SK-N-SH (cell line): ENCODE results near the gene CDH4. TPM values are rescaled to one million over a fixed set of nuclear protein-coding genes. Genes with fewer than 3 reads are reported as not detected.
A peak's percentile ranks its signal among the peaks of the same experiment; 100 is the strongest.

Experiments used
- CTCF ChIA-PET: fragments of 300-600, 350-600 bp; formaldehyde crosslinking; extraction: SDS; loops from one replicate; lab custom pipeline; 2021; lab: Yijun Ruan, JAX
- POLR2A ChIA-PET: fragments of 350-600 bp; sonication (Branson Sonifier 250); formaldehyde crosslinking; extraction: SDS; loops from one replicate; lab custom pipeline; 2020; ENCODE audit warnings: antibody characterized with exemption, inconsistent platforms; lab: Yijun Ruan, JAX
- DNase-seq: peaks from one replicate; pipeline ENCODE4 v3.0.0; 2012
- H2AFZ ChIP-seq: fragments of 200-600 bp; sonication (generic); 2 replicates; pipeline ENCODE4 v1.8.1; 2016; ENCODE audit warnings: antibody characterized with exemption, mild to moderate bottlenecking, low read depth
- H3F3A ChIP-seq: fragments of 200-600 bp; sonication (generic); replicated peaks from 2 replicates; pipeline ENCODE3; 2016; ENCODE audit warnings: antibody characterized with exemption, mild to moderate bottlenecking; ENCODE audit not compliant: insufficient read depth
- H3K27ac ChIP-seq, 2 experiments: fragments of 200-500 bp in 1 of 2; fragments of 200-600 bp in 1 of 2; sonication (Bioruptor generic) in 1 of 2; sonication (generic), shearing (Covaris generic) in 1 of 2; 2 replicates each; pipeline versions ENCODE4 v1.5.1 to v1.6.1; 2014 to 2016; ENCODE audit warnings: low read depth in 2 of 2, inconsistent platforms in 1 of 2, low read length in 1 of 2, mild to moderate bottlenecking in 1 of 2, mixed read lengths in 1 of 2
- H3K27me3 ChIP-seq: fragments of 200-600 bp; sonication (generic), shearing (Covaris generic); 2 replicates; pipeline ENCODE4 v1.6.1; 2016; ENCODE audit warnings: mixed run types; ENCODE audit not compliant: insufficient read depth
- H3K36me3 ChIP-seq, 2 experiments: fragments of 200-500 bp in 1 of 2; fragments of 200-600 bp in 1 of 2; sonication (Bioruptor generic) in 1 of 2; sonication (generic) in 1 of 2; replicated peaks in 1 of 2; 2 replicates each; pipeline versions ENCODE3 to v1.5.1; 2014 to 2016; ENCODE audit warnings: low read length in 1 of 2, mild to moderate bottlenecking in 1 of 2; ENCODE audit not compliant: insufficient read depth in 2 of 2, control insufficient read depth in 1 of 2
- H3K4me1 ChIP-seq, 2 experiments: fragments of 200-500 bp in 1 of 2; fragments of 200-600 bp in 1 of 2; sonication (Bioruptor generic) in 1 of 2; sonication (generic), shearing (Covaris generic) in 1 of 2; 2 replicates each; pipeline versions ENCODE4 v1.5.1 to v1.6.1; 2014 to 2016; ENCODE audit warnings: low read depth in 1 of 2, low read length in 1 of 2, mixed run types in 1 of 2; ENCODE audit not compliant: insufficient read depth in 2 of 2, control insufficient read depth in 1 of 2
- H3K4me2 ChIP-seq: fragments of 200-600 bp; sonication (generic), shearing (Covaris generic); 2 replicates; pipeline ENCODE4 v1.6.1; 2017; ENCODE audit warnings: mixed run types
- H3K4me3 ChIP-seq, 2 experiments: fragments of 200-500 bp in 1 of 2; fragments of 200-600 bp in 1 of 2; sonication (Bioruptor generic) in 1 of 2; sonication (generic), shearing (Covaris generic) in 1 of 2; 2 replicates each; pipeline versions ENCODE4 v1.5.1 to v1.8.1; 2014 to 2016; ENCODE audit warnings: low read depth in 2 of 2, inconsistent platforms in 1 of 2, low read length in 1 of 2, mild to moderate bottlenecking in 1 of 2, mixed read lengths in 1 of 2, moderate library complexity in 1 of 2
- H3K79me2 ChIP-seq: fragments of 200-600 bp; sonication (generic); 2 replicates; pipeline ENCODE4 v1.8.1; 2017; ENCODE audit warnings: mild to moderate bottlenecking; ENCODE audit not compliant: insufficient read depth
- H3K9ac ChIP-seq: fragments of 200-600 bp; sonication (generic); 2 replicates; pipeline ENCODE4 v1.6.1; 2017; ENCODE audit warnings: mixed run types
- H3K9me2 ChIP-seq: fragments of 200-600 bp; sonication (generic); 2 replicates; pipeline ENCODE4 v1.6.1; 2017; ENCODE audit warnings: mixed run types
- H3K9me3 ChIP-seq: fragments of 200-600 bp; sonication (generic); 2 replicates; pipeline ENCODE4 v1.6.1; 2017; ENCODE audit warnings: mixed run types, mild to moderate bottlenecking, moderate library complexity
- H4K20me1 ChIP-seq: fragments of 200-600 bp; sonication (generic); 2 replicates; pipeline ENCODE4 v1.6.1; 2017; ENCODE audit warnings: mild to moderate bottlenecking, mixed run types; ENCODE audit not compliant: insufficient read depth
- ELF1 ChIP-seq: IDR thresholded peaks from 2 replicates; pipeline ENCODE4 v1.4.0; 2012
- FOSL2 ChIP-seq: IDR thresholded peaks from 2 replicates; pipeline ENCODE4 v1.4.0; 2012; ENCODE audit warnings: low read depth, mild to moderate bottlenecking, moderate library complexity, borderline replicate concordance
- GABPA ChIP-seq: IDR thresholded peaks from 2 replicates; pipeline ENCODE4 v1.4.0; 2012; ENCODE audit warnings: low read depth, mild to moderate bottlenecking
- GATA2 ChIP-seq: sonication (generic); formaldehyde crosslinking; IDR thresholded peaks from 2 replicates; pipeline ENCODE4 v1.5.0; 2020; ENCODE audit warnings: mild to moderate bottlenecking, missing genetic modification reagents
- JUND ChIP-seq: IDR thresholded peaks from 2 replicates; pipeline ENCODE4 v1.4.0; 2012
- MXI1 ChIP-seq: IDR thresholded peaks from 2 replicates; pipeline ENCODE4 v1.6.1; 2012; ENCODE audit warnings: mild to moderate bottlenecking, low read depth, low read length, improper control_type of control experiment
- NFIC ChIP-seq: IDR thresholded peaks from 2 replicates; pipeline ENCODE4 v1.4.0; 2012; ENCODE audit warnings: borderline replicate concordance
- NRF1 ChIP-seq: IDR thresholded peaks from 2 replicates; pipeline ENCODE4 v1.6.1; 2012; ENCODE audit warnings: low read depth, mild to moderate bottlenecking, low read length
- POLR2AphosphoS5 ChIP-seq: IDR thresholded peaks from 2 replicates; pipeline ENCODE4 v1.6.1; 2012; ENCODE audit warnings: low read depth, low read length
- RAD21 ChIP-seq: IDR thresholded peaks from 2 replicates; pipeline ENCODE4 v1.6.1; 2012; ENCODE audit warnings: mild to moderate bottlenecking, low read length
- RFX5 ChIP-seq: IDR thresholded peaks from 2 replicates; pipeline ENCODE4 v1.6.1; 2012; ENCODE audit warnings: mild to moderate bottlenecking, improper control_type of control experiment, low read length
- RXRA ChIP-seq: IDR thresholded peaks from 2 replicates; pipeline ENCODE4 v1.4.0; 2012; ENCODE audit warnings: low read depth, mild to moderate bottlenecking, borderline replicate concordance
- SMC3 ChIP-seq: IDR thresholded peaks from 2 replicates; pipeline ENCODE4 v1.6.1; 2012; ENCODE audit warnings: low read depth, low read length, improper control_type of control experiment
- TAF1 ChIP-seq: IDR thresholded peaks from 2 replicates; pipeline ENCODE4 v1.6.1; 2012; ENCODE audit warnings: low read depth, mild to moderate bottlenecking, low read length, moderate library complexity, borderline replicate concordance
- TCF12 ChIP-seq: IDR thresholded peaks from 2 replicates; pipeline ENCODE4 v1.4.0; 2012
- TEAD4 ChIP-seq: IDR thresholded peaks from 2 replicates; pipeline ENCODE4 v1.4.0; 2012; ENCODE audit warnings: mild to moderate bottlenecking, borderline replicate concordance; ENCODE audit not compliant: insufficient read depth
- WGBS: methylation state at CpG from one replicate; pipeline ENCODE4 v1.1.6; 2017; ENCODE audit warnings: low lambda C conversion rate; 5-methylcytosine and 5-hydroxymethylcytosine counted together
- polyA plus RNA-seq, 3 experiments: library from polyadenylated mRNA; depleted of rRNA; stranded (reverse); fragments of >200 nt; gene quantifications; 2 replicates each; pipeline ENCODE4 v1.2.3, GENCODE V29; 2012
- TF ChIP-seq, protein P1 (sequence below): IDR thresholded peaks from 2 replicates; pipeline ENCODE4 v1.6.1; 2012; ENCODE audit warnings: mild to moderate bottlenecking, low read depth, low read length, moderate library complexity
- TF ChIP-seq, protein P2 (sequence below): IDR thresholded peaks from 2 replicates; pipeline ENCODE4; 2012
- TF ChIP-seq, protein P3 (sequence below): IDR thresholded peaks from 2 replicates; pipeline ENCODE4 v1.4.0; 2012; ENCODE audit warnings: low read depth, borderline replicate concordance

The CDH4 gene
- polyA plus RNA-seq, 1 of the 3 experiments (the other 2 are of a cell fraction), result not detected

DNA sequence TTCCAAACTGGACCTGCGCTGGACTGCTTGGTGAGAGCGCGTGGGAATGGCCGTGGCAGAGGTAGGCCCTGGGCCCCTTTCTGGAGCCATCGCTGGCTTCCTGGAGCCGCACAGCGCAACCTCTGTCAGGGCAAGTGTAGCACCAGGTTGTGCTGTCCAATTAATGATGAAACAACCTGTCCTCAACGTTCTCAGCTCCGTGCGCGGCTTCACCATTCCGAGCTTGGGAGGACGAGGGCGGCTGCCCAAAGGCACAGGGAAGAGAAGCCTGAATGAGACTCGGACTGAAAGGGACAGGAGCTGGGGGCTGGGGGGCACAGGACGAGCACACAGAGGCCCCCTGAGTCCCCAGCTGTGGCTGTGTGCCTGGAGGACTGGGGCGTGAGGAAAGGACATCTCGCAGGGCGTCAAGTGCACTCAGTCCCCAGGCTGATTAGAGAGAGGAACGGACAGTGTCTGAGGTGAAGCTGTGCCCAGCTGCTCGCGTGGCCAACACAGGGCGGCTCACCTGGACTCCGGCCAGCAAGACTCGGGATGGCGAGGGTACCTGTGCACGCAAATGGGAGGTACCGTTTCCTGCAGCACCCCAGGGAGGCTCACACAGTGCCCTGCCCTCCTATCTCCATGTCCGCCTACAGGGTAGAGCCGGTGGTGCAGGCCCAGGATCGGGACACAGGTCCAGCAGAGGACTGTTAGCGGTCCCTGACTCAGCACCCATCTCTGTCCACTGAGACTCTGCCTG is 410.3 kb downstream of the CDH4 start:
- Histone ChIP-seq H3F3A (no peaks in the 10 kb centered on the region), H3K4me1 (peaks cover 0 to 11% of the 10 kb centered on the region in 2 experiments; a peak in 1 of 4 replicates), H4K20me1 (no peaks in the 10 kb centered on the region), H2AFZ (no peak overlapping the region), H3K27me3 (no peaks in the 10 kb centered on the region), H3K79me2 (no peaks in the 10 kb centered on the region), H3K36me3 (no peaks in the 10 kb centered on the region), H3K27ac (no peak overlapping the region), H3K4me3 (no peak overlapping the region), H3K9me3 (no peaks in the 10 kb centered on the region), H3K9ac (no peak overlapping the region), H3K9me2 (no peaks in the 10 kb centered on the region), H3K4me2 (no peak overlapping the region)
- ChIA-PET CTCF (no interaction called here), POLR2A (no interaction called here)
- DNase-seq, result peak; percentile 56
- TF ChIP-seq RXRA (no peak), JUND (no peak), POLR2AphosphoS5 (no peak), RFX5 (no peak), ELF1 (no peak), RAD21 (no peak), NFIC (no peak), TCF12 (no peak), GABPA (no peak), NRF1 (no peak), SMC3 (no peak), MXI1 (no peak), FOSL2 (no peak), TEAD4 (no peak), TAF1 (no peak), GATA2 (no peak)
- TF ChIP-seq, protein P1, sequence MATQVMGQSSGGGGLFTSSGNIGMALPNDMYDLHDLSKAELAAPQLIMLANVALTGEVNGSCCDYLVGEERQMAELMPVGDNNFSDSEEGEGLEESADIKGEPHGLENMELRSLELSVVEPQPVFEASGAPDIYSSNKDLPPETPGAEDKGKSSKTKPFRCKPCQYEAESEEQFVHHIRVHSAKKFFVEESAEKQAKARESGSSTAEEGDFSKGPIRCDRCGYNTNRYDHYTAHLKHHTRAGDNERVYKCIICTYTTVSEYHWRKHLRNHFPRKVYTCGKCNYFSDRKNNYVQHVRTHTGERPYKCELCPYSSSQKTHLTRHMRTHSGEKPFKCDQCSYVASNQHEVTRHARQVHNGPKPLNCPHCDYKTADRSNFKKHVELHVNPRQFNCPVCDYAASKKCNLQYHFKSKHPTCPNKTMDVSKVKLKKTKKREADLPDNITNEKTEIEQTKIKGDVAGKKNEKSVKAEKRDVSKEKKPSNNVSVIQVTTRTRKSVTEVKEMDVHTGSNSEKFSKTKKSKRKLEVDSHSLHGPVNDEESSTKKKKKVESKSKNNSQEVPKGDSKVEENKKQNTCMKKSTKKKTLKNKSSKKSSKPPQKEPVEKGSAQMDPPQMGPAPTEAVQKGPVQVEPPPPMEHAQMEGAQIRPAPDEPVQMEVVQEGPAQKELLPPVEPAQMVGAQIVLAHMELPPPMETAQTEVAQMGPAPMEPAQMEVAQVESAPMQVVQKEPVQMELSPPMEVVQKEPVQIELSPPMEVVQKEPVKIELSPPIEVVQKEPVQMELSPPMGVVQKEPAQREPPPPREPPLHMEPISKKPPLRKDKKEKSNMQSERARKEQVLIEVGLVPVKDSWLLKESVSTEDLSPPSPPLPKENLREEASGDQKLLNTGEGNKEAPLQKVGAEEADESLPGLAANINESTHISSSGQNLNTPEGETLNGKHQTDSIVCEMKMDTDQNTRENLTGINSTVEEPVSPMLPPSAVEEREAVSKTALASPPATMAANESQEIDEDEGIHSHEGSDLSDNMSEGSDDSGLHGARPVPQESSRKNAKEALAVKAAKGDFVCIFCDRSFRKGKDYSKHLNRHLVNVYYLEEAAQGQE, result no peak
- TF ChIP-seq, protein P2, sequence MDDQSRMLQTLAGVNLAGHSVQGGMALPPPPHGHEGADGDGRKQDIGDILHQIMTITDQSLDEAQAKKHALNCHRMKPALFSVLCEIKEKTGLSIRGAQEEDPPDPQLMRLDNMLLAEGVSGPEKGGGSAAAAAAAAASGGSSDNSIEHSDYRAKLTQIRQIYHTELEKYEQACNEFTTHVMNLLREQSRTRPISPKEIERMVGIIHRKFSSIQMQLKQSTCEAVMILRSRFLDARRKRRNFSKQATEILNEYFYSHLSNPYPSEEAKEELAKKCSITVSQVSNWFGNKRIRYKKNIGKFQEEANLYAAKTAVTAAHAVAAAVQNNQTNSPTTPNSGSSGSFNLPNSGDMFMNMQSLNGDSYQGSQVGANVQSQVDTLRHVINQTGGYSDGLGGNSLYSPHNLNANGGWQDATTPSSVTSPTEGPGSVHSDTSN, result no peak
- TF ChIP-seq, protein P3, sequence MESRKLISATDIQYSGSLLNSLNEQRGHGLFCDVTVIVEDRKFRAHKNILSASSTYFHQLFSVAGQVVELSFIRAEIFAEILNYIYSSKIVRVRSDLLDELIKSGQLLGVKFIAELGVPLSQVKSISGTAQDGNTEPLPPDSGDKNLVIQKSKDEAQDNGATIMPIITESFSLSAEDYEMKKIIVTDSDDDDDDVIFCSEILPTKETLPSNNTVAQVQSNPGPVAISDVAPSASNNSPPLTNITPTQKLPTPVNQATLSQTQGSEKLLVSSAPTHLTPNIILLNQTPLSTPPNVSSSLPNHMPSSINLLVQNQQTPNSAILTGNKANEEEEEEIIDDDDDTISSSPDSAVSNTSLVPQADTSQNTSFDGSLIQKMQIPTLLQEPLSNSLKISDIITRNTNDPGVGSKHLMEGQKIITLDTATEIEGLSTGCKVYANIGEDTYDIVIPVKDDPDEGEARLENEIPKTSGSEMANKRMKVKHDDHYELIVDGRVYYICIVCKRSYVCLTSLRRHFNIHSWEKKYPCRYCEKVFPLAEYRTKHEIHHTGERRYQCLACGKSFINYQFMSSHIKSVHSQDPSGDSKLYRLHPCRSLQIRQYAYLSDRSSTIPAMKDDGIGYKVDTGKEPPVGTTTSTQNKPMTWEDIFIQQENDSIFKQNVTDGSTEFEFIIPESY, result no peak
- 65% methylated on average over 20 of the region's 32 CpGs for WGBS
